SK-N-SH (cell line): ENCODE data around the gene MAGI2. TPM values are rescaled to one million over a fixed set of nuclear protein-coding genes. Genes with fewer than 3 reads are reported as not detected.

Source experiments
- CTCF ChIA-PET: fragments of 300-600, 350-600 bp; formaldehyde crosslinking; extraction: SDS; loops from one replicate; lab custom pipeline; 2021; lab: Yijun Ruan, JAX
- POLR2A ChIA-PET: fragments of 350-600 bp; sonication (Branson Sonifier 250); formaldehyde crosslinking; extraction: SDS; loops from one replicate; lab custom pipeline; 2020; ENCODE audit warnings: antibody characterized with exemption, inconsistent platforms; lab: Yijun Ruan, JAX
- DNase-seq: peaks from one replicate; pipeline ENCODE4 v3.0.0; 2012
- H2AFZ ChIP-seq: fragments of 200-600 bp; sonication (generic); 2 replicates; pipeline ENCODE4 v1.8.1; 2016; ENCODE audit warnings: antibody characterized with exemption, mild to moderate bottlenecking, low read depth
- H3F3A ChIP-seq: fragments of 200-600 bp; sonication (generic); replicated peaks from 2 replicates; pipeline ENCODE3; 2016; ENCODE audit warnings: antibody characterized with exemption, mild to moderate bottlenecking; ENCODE audit not compliant: insufficient read depth
- H3K27ac ChIP-seq, 2 experiments: fragments of 200-500 bp in 1 of 2; fragments of 200-600 bp in 1 of 2; sonication (Bioruptor generic) in 1 of 2; sonication (generic), shearing (Covaris generic) in 1 of 2; 2 replicates each; pipeline versions ENCODE4 v1.5.1 to v1.6.1; 2014 to 2016; ENCODE audit warnings: low read depth in 2 of 2, inconsistent platforms in 1 of 2, low read length in 1 of 2, mild to moderate bottlenecking in 1 of 2, mixed read lengths in 1 of 2
- H3K27me3 ChIP-seq: fragments of 200-600 bp; sonication (generic), shearing (Covaris generic); 2 replicates; pipeline ENCODE4 v1.6.1; 2016; ENCODE audit warnings: mixed run types; ENCODE audit not compliant: insufficient read depth
- H3K36me3 ChIP-seq, 2 experiments: fragments of 200-500 bp in 1 of 2; fragments of 200-600 bp in 1 of 2; sonication (Bioruptor generic) in 1 of 2; sonication (generic) in 1 of 2; replicated peaks in 1 of 2; 2 replicates each; pipeline versions ENCODE3 to v1.5.1; 2014 to 2016; ENCODE audit warnings: low read length in 1 of 2, mild to moderate bottlenecking in 1 of 2; ENCODE audit not compliant: insufficient read depth in 2 of 2, control insufficient read depth in 1 of 2
- H3K4me1 ChIP-seq, 2 experiments: fragments of 200-500 bp in 1 of 2; fragments of 200-600 bp in 1 of 2; sonication (Bioruptor generic) in 1 of 2; sonication (generic), shearing (Covaris generic) in 1 of 2; 2 replicates each; pipeline versions ENCODE4 v1.5.1 to v1.6.1; 2014 to 2016; ENCODE audit warnings: low read depth in 1 of 2, low read length in 1 of 2, mixed run types in 1 of 2; ENCODE audit not compliant: insufficient read depth in 2 of 2, control insufficient read depth in 1 of 2
- H3K4me2 ChIP-seq: fragments of 200-600 bp; sonication (generic), shearing (Covaris generic); 2 replicates; pipeline ENCODE4 v1.6.1; 2017; ENCODE audit warnings: mixed run types
- H3K4me3 ChIP-seq, 2 experiments: fragments of 200-500 bp in 1 of 2; fragments of 200-600 bp in 1 of 2; sonication (Bioruptor generic) in 1 of 2; sonication (generic), shearing (Covaris generic) in 1 of 2; 2 replicates each; pipeline versions ENCODE4 v1.5.1 to v1.8.1; 2014 to 2016; ENCODE audit warnings: low read depth in 2 of 2, inconsistent platforms in 1 of 2, low read length in 1 of 2, mild to moderate bottlenecking in 1 of 2, mixed read lengths in 1 of 2, moderate library complexity in 1 of 2
- H3K79me2 ChIP-seq: fragments of 200-600 bp; sonication (generic); 2 replicates; pipeline ENCODE4 v1.8.1; 2017; ENCODE audit warnings: mild to moderate bottlenecking; ENCODE audit not compliant: insufficient read depth
- H3K9ac ChIP-seq: fragments of 200-600 bp; sonication (generic); 2 replicates; pipeline ENCODE4 v1.6.1; 2017; ENCODE audit warnings: mixed run types
- H3K9me2 ChIP-seq: fragments of 200-600 bp; sonication (generic); 2 replicates; pipeline ENCODE4 v1.6.1; 2017; ENCODE audit warnings: mixed run types
- H3K9me3 ChIP-seq: fragments of 200-600 bp; sonication (generic); 2 replicates; pipeline ENCODE4 v1.6.1; 2017; ENCODE audit warnings: mixed run types, mild to moderate bottlenecking, moderate library complexity
- H4K20me1 ChIP-seq: fragments of 200-600 bp; sonication (generic); 2 replicates; pipeline ENCODE4 v1.6.1; 2017; ENCODE audit warnings: mild to moderate bottlenecking, mixed run types; ENCODE audit not compliant: insufficient read depth
- CHD2 ChIP-seq: fragments of 150-350 bp; IDR thresholded peaks from 2 replicates; pipeline ENCODE4 v1.6.1; 2018; ENCODE audit warnings: low read length; ENCODE audit not compliant: partially characterized antibody
- CTCF ChIP-seq: fragments of 200-600 bp; sonication (generic); IDR thresholded peaks from 2 replicates; pipeline ENCODE4 v1.6.1; 2017; ENCODE audit warnings: antibody characterized with exemption, mild to moderate bottlenecking, moderate library complexity
- EP300 ChIP-seq, 2 experiments: IDR thresholded peaks; 2 replicates each; pipeline versions ENCODE4 v1.4.0 to v1.6.1; 2012; ENCODE audit warnings: borderline replicate concordance in 1 of 2, low read depth in 1 of 2, low read length in 1 of 2
- FOSL2 ChIP-seq: IDR thresholded peaks from 2 replicates; pipeline ENCODE4 v1.4.0; 2012; ENCODE audit warnings: low read depth, mild to moderate bottlenecking, moderate library complexity, borderline replicate concordance
- FOXJ3 ChIP-seq: sonication (generic); formaldehyde crosslinking; IDR thresholded peaks from 2 replicates; pipeline ENCODE4 v1.5.1; 2020; ENCODE audit warnings: mild to moderate bottlenecking, missing genetic modification reagents
- FOXM1 ChIP-seq: IDR thresholded peaks from 2 replicates; pipeline ENCODE4 v1.4.0; 2012; ENCODE audit warnings: low read depth, mild to moderate bottlenecking
- GABPA ChIP-seq: IDR thresholded peaks from 2 replicates; pipeline ENCODE4 v1.4.0; 2012; ENCODE audit warnings: low read depth, mild to moderate bottlenecking
- IRF3 ChIP-seq: fragments of 150-350 bp; IDR thresholded peaks from 2 replicates; pipeline ENCODE4 v1.6.1; 2016; ENCODE audit warnings: mild to moderate bottlenecking, low read depth, low read length
- JUND ChIP-seq: IDR thresholded peaks from 2 replicates; pipeline ENCODE4 v1.4.0; 2012
- MEF2A ChIP-seq: IDR thresholded peaks from 2 replicates; pipeline ENCODE4 v1.4.0; 2012; ENCODE audit warnings: low read depth, borderline replicate concordance
- NRF1 ChIP-seq: IDR thresholded peaks from 2 replicates; pipeline ENCODE4 v1.6.1; 2012; ENCODE audit warnings: low read depth, mild to moderate bottlenecking, low read length
- POLR2AphosphoS5 ChIP-seq: IDR thresholded peaks from 2 replicates; pipeline ENCODE4 v1.6.1; 2012; ENCODE audit warnings: low read depth, low read length
- RAD21 ChIP-seq: IDR thresholded peaks from 2 replicates; pipeline ENCODE4 v1.6.1; 2012; ENCODE audit warnings: mild to moderate bottlenecking, low read length
- RCOR1 ChIP-seq: fragments of 150-350 bp; IDR thresholded peaks from 2 replicates; pipeline ENCODE4 v1.6.1; 2017; ENCODE audit warnings: antibody characterized with exemption, low read length
- RXRA ChIP-seq: IDR thresholded peaks from 2 replicates; pipeline ENCODE4 v1.4.0; 2012; ENCODE audit warnings: low read depth, mild to moderate bottlenecking, borderline replicate concordance
- SMC3 ChIP-seq: IDR thresholded peaks from 2 replicates; pipeline ENCODE4 v1.6.1; 2012; ENCODE audit warnings: low read depth, low read length, improper control_type of control experiment
- TEAD4 ChIP-seq: IDR thresholded peaks from 2 replicates; pipeline ENCODE4 v1.4.0; 2012; ENCODE audit warnings: mild to moderate bottlenecking, borderline replicate concordance; ENCODE audit not compliant: insufficient read depth
- USF1 ChIP-seq: IDR thresholded peaks from 2 replicates; pipeline ENCODE4 v1.4.0; 2012; ENCODE audit warnings: low read depth, borderline replicate concordance
- YY1 ChIP-seq: IDR thresholded peaks from 2 replicates; pipeline ENCODE4 v1.4.0; 2012; ENCODE audit warnings: low read depth, mild to moderate bottlenecking
- ZBTB33 ChIP-seq: IDR thresholded peaks from 2 replicates; pipeline ENCODE4 v1.4.0; 2012; ENCODE audit warnings: low read depth, borderline replicate concordance
- WGBS: methylation state at CpG from one replicate; pipeline ENCODE4 v1.1.6; 2017; ENCODE audit warnings: low lambda C conversion rate; 5-methylcytosine and 5-hydroxymethylcytosine counted together
- polyA plus RNA-seq, 3 experiments: library from polyadenylated mRNA; depleted of rRNA; stranded (reverse); fragments of >200 nt; gene quantifications; 2 replicates each; pipeline ENCODE4 v1.2.3, GENCODE V29; 2012
- TF ChIP-seq, protein P1 (sequence below): IDR thresholded peaks from 2 replicates; pipeline ENCODE4 v1.4.0; 2012; ENCODE audit warnings: low read depth

The MAGI2 gene
- polyA plus RNA-seq, 1 of the 3 experiments (the other 2 are of a cell fraction): 1.1 TPM

- Histone ChIP-seq H3K9ac (no peak overlapping the region), H2AFZ (no peak overlapping the region), H3K4me1 (peaks cover 0 to 2% of the 10 kb centered on the region in 2 experiments; a peak in 1 of 4 replicates), H3F3A (no peaks in the 10 kb centered on the region), H3K79me2 (no peaks in the 10 kb centered on the region), H3K27me3 (no peaks in the 10 kb centered on the region), H3K9me2 (no peaks in the 10 kb centered on the region), H3K36me3 (no peaks in the 10 kb centered on the region), H4K20me1 (no peaks in the 10 kb centered on the region), H3K9me3 (no peaks in the 10 kb centered on the region), H3K27ac (no peak overlapping the region), H3K4me2 (no peak overlapping the region), H3K4me3 (no peak overlapping the region)
- DNase-seq: no peak
- ChIA-PET CTCF (interaction anchor here (1.1 kb wide), 1 partner anchor 681 kb away, joined by 5 read pairs; no protein-coding TSS in a partner anchor), POLR2A (no interaction called here)
- TF ChIP-seq TEAD4 (no peak), RAD21 (no peak), USF1 (no peak)
- 52% methylated on average over 4 of the region's 4 CpGs for WGBS
Measured at GRCh38 chr7:78496096-78496630, 957.3 kb downstream of the MAGI2 start.

DNA sequence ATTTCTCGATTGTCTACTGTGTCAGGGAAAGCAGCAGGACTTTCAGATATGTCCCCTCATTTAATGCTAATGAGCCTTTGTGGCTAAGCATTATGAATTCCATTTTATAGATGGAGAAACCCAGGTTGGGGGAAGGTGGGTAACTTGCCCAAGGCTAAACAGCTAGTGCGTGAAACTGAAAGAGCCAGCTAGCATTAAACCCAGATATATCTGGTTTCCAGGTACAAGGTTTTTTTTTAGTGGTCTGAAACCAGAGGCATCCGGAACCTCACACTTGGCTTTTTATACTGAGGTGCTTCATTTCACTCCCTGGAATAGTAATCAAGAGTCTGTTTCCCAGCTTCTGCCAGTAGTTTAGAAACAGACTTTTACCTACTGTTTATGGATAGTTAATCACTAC is 960.1 kb downstream of the MAGI2 start:
- no peak overlapping the region for H2AFZ ChIP-seq
- 78% methylated on average over 3 of the region's 3 CpGs for WGBS
- no peaks in the 10 kb centered on the region for H3K27me3 ChIP-seq
- ChIA-PET CTCF (interaction anchor here (1.0 to 1.9 kb wide), 2 partner anchors 17 to 31 kb away, joined by 3 to 6 read pairs; no protein-coding TSS in a partner anchor), POLR2A (no interaction called here)
- peaks cover 8 to 20% of the 10 kb centered on the region in 2 experiments; a peak in 3 of 4 replicates for H3K4me1 ChIP-seq
- no peaks in the 10 kb centered on the region for H3F3A ChIP-seq
- no peak overlapping the region for H3K4me3 ChIP-seq
- DNase-seq: no peak
- H4K20me1 ChIP-seq: no peaks in the 10 kb centered on the region
- no peak for TF ChIP-seq RXRA
- TF ChIP-seq, protein P1, sequence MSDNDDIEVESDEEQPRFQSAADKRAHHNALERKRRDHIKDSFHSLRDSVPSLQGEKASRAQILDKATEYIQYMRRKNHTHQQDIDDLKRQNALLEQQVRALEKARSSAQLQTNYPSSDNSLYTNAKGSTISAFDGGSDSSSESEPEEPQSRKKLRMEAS: no peak
- no peak for TF ChIP-seq EP300 (IDR thresholded peaks at IDR 0.05; ENCODE audit: borderline replicate concordance in 1 of 2, low read depth in 1 of 2, low read length in 1 of 2)
- TF ChIP-seq YY1: no peak
- TF ChIP-seq FOSL2: no peak
- no peak for TF ChIP-seq POLR2AphosphoS5
- no peak for TF ChIP-seq FOXM1
- TF ChIP-seq FOXJ3 (CRISPR knock-in tag): no peak
- TF ChIP-seq IRF3: no peak
- no peak for TF ChIP-seq CTCF
- TF ChIP-seq RCOR1: no peak
- no peak for TF ChIP-seq ZBTB33
- TF ChIP-seq NRF1: no peak
- no peak for TF ChIP-seq CHD2
- no peak for TF ChIP-seq SMC3
- no peak for TF ChIP-seq MEF2A
- TF ChIP-seq JUND: no peak
- no peak for TF ChIP-seq GABPA
- TF ChIP-seq, all 33 proteins: peak for 0
- no peaks in the 10 kb centered on the region for H3K9me3 ChIP-seq
- H3K27ac ChIP-seq: no peak overlapping the region
- no peaks in the 10 kb centered on the region for H3K79me2 ChIP-seq
- H3K9me2 ChIP-seq: no peaks in the 10 kb centered on the region
- no peaks in the 10 kb centered on the region for H3K36me3 ChIP-seq
- no peak overlapping the region for H3K4me2 ChIP-seq
- H3K9ac ChIP-seq: no peak overlapping the region
